Fibroblast of villous mesenchyme (primary cell): ENCODE results near the gene KLF11. TPM values are rescaled to one million over a fixed set of nuclear protein-coding genes. Genes with fewer than 3 reads are reported as not detected.
A peak's percentile ranks its signal among the peaks of the same experiment; 100 is the strongest.

Experiments used
- DNase-seq: peaks from one replicate; pipeline ENCODE4 v3.0.0-alpha.2; 2010; ENCODE audit warnings: low read depth
- H3K4me3 ChIP-seq: 2 replicates; pipeline ENCODE4 v1.5.1; 2011; ENCODE audit warnings: low read depth, mild to moderate bottlenecking, low read length
- total RNA-seq: library from RNA; depleted of rRNA; stranded (reverse); fragments of >200 nt; gene quantifications from 2 replicates; pipeline ENCODE4 v1.2.3, GENCODE V29; 2012
- TF ChIP-seq, protein P1 (sequence below): IDR thresholded peaks from 2 replicates; pipeline ENCODE4 v1.5.1; 2012; ENCODE audit warnings: low read depth, mild to moderate bottlenecking, low read length; ENCODE audit not compliant: insufficient read depth

Gene KLF11
- total RNA-seq, 1 donor, result 6.9 TPM

DNA sequence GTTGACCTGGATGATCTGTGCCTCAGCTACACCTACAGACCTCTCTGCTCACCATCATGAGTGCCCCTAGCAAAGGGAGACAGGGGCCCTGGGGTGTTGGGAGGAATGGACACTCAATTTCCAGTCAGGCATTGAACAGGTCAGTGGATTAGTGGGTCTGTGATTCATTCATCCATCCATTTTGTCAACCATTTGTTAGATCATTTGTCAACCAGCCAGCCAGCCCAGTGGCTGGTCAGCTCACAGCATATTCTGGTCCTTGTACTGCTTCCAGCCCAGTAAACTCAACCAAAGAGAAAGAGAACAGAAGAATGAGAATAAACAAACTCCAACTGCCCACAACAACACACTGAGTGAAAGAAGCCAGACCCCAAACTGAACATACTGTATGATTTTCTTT is 4.6 kb upstream of the KLF11 start:
- DNase-seq, result no peak
- TF ChIP-seq, protein P1, sequence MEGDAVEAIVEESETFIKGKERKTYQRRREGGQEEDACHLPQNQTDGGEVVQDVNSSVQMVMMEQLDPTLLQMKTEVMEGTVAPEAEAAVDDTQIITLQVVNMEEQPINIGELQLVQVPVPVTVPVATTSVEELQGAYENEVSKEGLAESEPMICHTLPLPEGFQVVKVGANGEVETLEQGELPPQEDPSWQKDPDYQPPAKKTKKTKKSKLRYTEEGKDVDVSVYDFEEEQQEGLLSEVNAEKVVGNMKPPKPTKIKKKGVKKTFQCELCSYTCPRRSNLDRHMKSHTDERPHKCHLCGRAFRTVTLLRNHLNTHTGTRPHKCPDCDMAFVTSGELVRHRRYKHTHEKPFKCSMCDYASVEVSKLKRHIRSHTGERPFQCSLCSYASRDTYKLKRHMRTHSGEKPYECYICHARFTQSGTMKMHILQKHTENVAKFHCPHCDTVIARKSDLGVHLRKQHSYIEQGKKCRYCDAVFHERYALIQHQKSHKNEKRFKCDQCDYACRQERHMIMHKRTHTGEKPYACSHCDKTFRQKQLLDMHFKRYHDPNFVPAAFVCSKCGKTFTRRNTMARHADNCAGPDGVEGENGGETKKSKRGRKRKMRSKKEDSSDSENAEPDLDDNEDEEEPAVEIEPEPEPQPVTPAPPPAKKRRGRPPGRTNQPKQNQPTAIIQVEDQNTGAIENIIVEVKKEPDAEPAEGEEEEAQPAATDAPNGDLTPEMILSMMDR, result no peak
- H3K4me3 ChIP-seq, result no peak overlapping the region

DNA sequence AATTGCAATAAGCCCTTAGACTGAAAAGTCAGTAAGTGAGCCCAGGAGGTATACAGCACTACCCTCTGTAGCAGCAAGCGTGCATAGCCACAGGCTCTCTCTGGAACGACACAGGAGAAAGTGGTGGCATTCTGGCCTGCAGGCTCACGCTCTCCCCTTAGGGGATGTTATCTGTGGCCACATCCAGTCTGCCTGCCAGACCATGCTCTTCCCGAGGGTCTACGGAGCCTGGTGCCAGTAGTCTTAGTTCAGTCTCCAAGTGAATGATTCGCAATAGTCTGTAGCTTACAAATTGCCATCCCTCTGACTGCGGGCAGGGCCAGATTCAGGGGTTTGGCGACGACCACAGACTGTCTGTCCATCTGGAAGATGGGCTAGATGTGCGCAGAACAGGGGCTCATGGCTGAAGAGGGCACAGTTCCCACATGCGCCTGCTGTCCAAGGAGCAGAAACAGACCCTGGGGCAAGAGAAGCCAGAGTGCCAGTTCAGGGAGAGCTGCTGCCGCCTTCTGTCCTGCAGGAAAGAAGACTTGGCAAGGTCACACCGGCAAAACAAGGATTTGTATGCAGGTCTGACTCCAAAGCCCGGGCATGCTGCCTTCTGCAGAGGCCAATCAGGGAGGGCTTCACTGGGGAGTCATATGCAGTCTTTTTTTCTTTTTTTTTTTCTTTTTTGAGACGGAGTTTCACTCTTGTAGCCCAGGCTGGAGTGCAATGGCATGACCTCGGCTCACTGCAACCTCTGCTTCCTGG is 3.5 kb upstream of the KLF11 start:
- no peak overlapping the region for H3K4me3 ChIP-seq
- no peak for DNase-seq
- TF ChIP-seq, protein P1, result no peak

DNA sequence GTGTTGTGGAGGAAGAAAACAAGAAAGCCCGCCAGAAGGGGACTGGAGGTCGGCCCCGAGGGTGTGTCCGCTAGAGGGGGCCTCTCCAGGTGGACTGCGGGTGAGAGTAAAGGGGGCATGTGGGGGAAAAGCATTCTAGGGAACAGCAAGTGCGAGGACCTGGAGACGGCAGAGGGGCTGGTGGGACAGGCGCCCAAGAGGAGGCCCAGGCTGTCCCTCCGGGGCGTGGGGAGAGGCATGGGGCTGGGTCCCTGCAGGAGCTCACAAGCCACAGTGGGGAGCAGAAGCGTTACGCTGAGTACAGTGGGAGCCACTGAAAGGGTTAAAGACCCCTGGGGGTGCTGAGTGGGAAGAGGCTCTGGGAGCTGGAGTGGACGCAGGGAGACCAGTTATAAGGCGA is 1.6 kb upstream of the KLF11 start:
- TF ChIP-seq, protein P1, result no peak
- DNase-seq, result no peak
- H3K4me3 ChIP-seq, result peak overlapping the region; percentile 66

DNA sequence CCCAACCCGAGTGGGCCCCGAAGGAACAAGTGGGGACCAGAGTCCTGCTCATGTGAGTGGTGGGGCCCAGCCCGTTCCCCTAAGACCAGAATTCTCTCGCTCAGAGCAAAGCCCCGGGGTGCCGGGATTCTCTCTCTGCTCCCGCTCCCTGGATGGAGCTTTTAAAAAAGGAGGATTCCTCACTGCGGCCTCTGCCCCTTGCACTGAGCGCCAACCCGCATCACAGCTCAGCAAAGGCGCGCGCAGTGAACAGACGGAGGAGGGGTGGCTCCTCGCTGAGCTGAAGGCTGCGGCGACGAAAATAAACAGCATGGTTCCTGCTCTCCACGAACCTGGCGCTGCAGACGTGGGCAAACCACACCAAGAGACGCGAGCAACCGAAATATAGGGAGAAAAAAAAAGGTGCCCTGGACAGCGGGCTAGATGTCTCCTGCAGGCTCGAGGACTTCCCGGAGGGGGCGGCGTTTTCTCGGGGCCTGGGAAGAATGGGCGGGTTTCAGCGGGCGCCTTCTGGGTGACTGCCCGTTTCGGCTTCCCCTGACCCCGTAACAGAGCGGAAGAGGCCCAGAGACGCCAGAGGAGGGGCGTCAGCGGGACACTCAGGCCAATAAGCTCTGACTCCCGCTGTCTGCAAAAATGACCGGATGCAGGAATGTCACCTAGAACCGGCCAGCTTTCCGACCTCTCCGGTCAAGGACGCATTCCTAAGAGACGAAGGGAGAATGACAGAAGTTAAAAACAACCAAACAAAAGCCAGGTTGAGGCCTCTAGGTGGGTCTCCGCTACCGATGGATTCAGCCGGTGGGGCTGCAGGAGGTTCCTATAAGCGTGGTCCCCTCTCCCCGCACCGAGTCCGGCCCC is 819 bp upstream of the KLF11 start:
- TF ChIP-seq, protein P1, result peak; percentile 26
- H3K4me3 ChIP-seq, result peak overlapping the region; percentile 66
- peak; percentile 92 for DNase-seq

DNA sequence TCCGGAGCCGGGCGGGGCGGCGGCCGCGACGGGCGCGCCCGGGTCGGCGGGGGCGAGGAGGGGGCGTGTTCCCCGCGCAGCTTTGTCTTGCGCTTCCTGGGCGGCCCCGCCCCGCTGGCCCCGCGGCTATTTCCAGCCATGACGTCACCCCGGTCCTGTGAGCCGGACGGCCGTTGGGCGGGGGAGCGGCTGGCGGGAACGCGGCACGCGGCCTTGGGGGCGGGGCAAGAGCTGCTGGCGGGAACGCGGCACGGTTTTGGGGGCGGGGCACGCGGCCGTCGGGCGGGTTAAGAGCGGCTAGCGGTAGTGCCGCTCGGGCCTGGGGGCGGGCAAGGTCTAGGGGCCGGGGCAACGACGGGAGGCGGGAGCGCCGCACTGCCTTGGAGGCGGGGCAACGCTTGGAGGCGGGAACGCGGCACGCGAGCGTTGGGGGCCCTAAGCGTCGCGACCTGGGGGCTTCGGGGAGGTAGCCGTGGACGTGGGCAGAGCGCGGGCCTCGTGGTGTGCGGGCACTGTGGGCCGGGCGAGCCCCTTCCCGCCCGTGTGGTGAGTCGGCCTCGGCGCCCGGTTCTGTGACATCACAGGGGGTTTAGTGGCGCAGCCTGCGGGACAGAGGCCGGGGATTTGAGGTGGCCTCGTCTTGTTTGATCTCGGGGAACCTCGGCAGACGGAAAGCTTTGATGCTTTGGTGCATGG is 704 bp downstream of the KLF11 start:
- TF ChIP-seq, protein P1, result no peak
- DNase-seq, result peak; percentile 97
- H3K4me3 ChIP-seq, result peak overlapping the region; percentile 71

DNA sequence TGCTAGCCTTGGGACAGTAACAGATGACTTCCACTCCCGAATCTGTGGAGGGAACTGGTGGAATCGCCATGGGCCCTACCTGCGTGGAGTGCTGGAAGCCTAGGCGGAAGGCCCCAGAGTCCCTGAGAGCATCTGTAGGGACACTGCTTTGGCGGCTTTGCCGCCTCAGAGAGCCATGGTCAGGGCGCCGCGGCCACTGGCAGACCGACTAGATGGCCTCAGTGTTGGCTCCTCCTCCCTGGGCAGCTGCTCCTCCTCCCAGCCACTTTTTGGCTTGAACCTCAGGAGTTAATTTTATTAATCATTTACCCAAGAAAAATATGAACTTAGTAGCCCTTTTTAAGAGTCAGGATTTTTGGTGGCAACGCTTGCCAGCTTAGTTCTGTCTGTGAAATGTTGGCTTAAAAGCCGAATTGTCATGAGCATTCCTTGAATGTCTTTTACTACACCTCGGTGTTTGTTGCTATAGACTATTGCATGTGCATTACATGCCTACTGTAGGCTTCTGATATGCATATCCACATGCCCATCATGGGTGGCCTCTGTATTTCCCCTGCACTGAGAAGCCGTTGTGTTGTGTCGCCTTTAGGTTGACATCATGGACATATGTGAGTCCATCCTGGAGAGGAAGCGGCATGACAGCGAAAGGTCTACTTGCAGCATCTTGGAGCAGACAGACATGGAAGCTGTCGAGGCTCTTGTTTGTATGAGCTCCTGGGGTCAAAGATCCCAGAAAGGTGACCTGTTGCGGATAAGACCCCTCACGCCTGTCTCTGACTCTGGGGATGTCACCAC is 2.4 kb downstream of the KLF11 start:
- no peak for DNase-seq
- H3K4me3 ChIP-seq, result no peak overlapping the region
- TF ChIP-seq, protein P1, result no peak
